Measurements from ENCODE around the gene C1orf105.

GRCh38 chr1:172452536-172453152 is 32.2 kb downstream of the C1orf105 start:
- TF ChIP-seq RFX5 (IDR thresholded peaks at IDR 0.05; ENCODE audit: low read depth, low read length) (no peak), PKNOX1 (IDR thresholded peaks at IDR 0.05) (no peak), ATF7 (IDR thresholded peaks at IDR 0.05; ENCODE audit: low read depth) (no peak), CTCF (IDR thresholded peaks at IDR 0.05 in 2 of 3, conservative IDR thresholded peaks at IDR 0.05 in 1 of 3; ENCODE audit: control insufficient read depth in 2 of 3, extremely low read depth in 1 of 3, insufficient read depth in 1 of 3, low read depth in 3 of 3, low read length in 3 of 3) (no peak), EP300 (IDR thresholded peaks at IDR 0.05; ENCODE audit: borderline replicate concordance in 1 of 2, control insufficient read depth in 1 of 2, low read depth in 2 of 2, low read length in 2 of 2) (no peak), PBX3 (IDR thresholded peaks at IDR 0.05; ENCODE audit: insufficient replicate concordance, low read depth, low read length) (no peak)

Measured in GM12878 (cell line).